Lower leg skin (tissue), 3 donors: Measurements from ENCODE around the gene CTPS2.

ENCODE experiments used
- POLR2A ChIP-seq, 2 donors: fragments of 450-650 bp; IDR thresholded peaks; one replicate each; pipeline ENCODE4 v1.6.1; 2016 to 2017; ENCODE audit warnings: antibody characterized with exemption in 2 of 2, mild to moderate bottlenecking in 1 of 2, moderate library complexity in 1 of 2
- TF ChIP-seq, protein P1 (sequence below), 3 donors: fragments of 450-650 bp; IDR thresholded peaks; one replicate each; pipeline ENCODE4 v1.5.1; 2016; ENCODE audit warnings: antibody characterized with exemption in 3 of 3, mild to moderate bottlenecking in 3 of 3, moderate library complexity in 2 of 3

DNA sequence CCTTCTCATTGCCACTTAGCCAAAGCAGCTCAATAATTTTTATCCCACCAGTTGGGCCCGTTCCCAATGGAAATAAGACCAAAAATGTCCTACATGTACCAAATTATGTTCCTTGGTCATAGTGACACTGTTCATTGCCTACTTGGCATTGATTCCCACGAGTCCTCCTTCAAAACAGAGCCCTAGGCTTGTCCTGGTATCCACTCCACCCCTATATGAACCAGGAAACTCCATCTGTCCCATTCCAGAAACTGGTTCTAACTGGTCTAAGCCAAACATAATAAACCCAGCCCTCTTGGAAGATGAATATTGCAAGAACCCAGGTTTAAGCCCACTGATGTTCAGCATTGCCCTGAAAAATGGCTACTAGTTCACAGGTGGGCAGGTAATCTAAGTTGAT is 93.4 kb downstream of the CTPS2 start:
- TF ChIP-seq, protein P1, sequence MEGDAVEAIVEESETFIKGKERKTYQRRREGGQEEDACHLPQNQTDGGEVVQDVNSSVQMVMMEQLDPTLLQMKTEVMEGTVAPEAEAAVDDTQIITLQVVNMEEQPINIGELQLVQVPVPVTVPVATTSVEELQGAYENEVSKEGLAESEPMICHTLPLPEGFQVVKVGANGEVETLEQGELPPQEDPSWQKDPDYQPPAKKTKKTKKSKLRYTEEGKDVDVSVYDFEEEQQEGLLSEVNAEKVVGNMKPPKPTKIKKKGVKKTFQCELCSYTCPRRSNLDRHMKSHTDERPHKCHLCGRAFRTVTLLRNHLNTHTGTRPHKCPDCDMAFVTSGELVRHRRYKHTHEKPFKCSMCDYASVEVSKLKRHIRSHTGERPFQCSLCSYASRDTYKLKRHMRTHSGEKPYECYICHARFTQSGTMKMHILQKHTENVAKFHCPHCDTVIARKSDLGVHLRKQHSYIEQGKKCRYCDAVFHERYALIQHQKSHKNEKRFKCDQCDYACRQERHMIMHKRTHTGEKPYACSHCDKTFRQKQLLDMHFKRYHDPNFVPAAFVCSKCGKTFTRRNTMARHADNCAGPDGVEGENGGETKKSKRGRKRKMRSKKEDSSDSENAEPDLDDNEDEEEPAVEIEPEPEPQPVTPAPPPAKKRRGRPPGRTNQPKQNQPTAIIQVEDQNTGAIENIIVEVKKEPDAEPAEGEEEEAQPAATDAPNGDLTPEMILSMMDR (IDR thresholded peaks at IDR 0.05) = no peak
- no peak for TF ChIP-seq POLR2A (IDR thresholded peaks at IDR 0.05)
